Ovary (tissue), 3 donors: ENCODE data around the gene SSX3.
"Not testable (repeated sequence)": the region's sequence is repeated elsewhere in the genome, so short reads cannot be mapped to it uniquely, and the experiment has no call there.

Experiments
- POLR2A ChIP-seq: fragments of 450-650 bp; IDR thresholded peaks from one replicate; pipeline ENCODE4 v1.6.1; 2017; ENCODE audit warnings: antibody characterized with exemption, mild to moderate bottlenecking, moderate library complexity
- TF ChIP-seq, protein P1 (sequence below), 3 donors: fragments of 450-650 bp in 2 of 3; fragments of 200-600 bp in 1 of 3; IDR thresholded peaks; one replicate each; pipeline versions ENCODE4 v1.5.1 to v1.8.0; 2016 to 2022; ENCODE audit warnings: antibody characterized with exemption in 3 of 3, mild to moderate bottlenecking in 1 of 3
- donor health status: DM: no; HTN: no; CAD: no.

DNA sequence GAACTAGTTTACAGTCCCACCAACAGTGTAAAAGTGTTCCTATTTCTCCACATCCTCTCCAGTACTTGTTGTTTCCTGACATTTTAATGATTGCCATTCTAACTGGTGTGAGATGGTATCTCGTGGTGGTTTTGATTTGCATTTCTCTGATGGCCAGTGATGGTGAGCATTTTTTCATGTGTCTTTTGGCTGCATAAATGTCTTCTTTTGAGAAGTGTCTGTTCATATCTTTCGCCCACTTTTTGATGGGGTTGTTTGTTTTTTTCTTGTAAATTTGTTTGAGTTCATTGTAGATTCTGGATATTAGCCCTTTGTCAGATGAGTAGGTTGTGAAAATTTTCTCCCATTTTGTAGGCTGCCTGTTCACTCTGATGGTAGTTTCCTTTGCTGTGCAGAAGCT is 40.4 kb upstream of the SSX3 start:
- TF ChIP-seq, protein P1, sequence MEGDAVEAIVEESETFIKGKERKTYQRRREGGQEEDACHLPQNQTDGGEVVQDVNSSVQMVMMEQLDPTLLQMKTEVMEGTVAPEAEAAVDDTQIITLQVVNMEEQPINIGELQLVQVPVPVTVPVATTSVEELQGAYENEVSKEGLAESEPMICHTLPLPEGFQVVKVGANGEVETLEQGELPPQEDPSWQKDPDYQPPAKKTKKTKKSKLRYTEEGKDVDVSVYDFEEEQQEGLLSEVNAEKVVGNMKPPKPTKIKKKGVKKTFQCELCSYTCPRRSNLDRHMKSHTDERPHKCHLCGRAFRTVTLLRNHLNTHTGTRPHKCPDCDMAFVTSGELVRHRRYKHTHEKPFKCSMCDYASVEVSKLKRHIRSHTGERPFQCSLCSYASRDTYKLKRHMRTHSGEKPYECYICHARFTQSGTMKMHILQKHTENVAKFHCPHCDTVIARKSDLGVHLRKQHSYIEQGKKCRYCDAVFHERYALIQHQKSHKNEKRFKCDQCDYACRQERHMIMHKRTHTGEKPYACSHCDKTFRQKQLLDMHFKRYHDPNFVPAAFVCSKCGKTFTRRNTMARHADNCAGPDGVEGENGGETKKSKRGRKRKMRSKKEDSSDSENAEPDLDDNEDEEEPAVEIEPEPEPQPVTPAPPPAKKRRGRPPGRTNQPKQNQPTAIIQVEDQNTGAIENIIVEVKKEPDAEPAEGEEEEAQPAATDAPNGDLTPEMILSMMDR (IDR thresholded peaks at IDR 0.05) = not testable (repeated sequence)
- not testable (repeated sequence) for TF ChIP-seq POLR2A
